HCT116 (cell line): ENCODE measurements around the gene AP1G1.

Experiments
- EZH2phosphoT487 ChIP-seq: fragments of 200-600 bp; IDR thresholded peaks from 2 replicates; pipeline ENCODE4 v1.6.1; 2018; ENCODE audit warnings: antibody characterized with exemption, borderline replicate concordance
- POLR2AphosphoS5 ChIP-seq: IDR thresholded peaks from 2 replicates; pipeline ENCODE4 v1.6.1; 2011; ENCODE audit warnings: mild to moderate bottlenecking, low read depth, low read length, moderate library complexity
- SIN3A ChIP-seq: IDR thresholded peaks from 2 replicates; pipeline ENCODE4 v1.6.1; 2012; ENCODE audit warnings: low read depth
- YY1 ChIP-seq: IDR thresholded peaks from 2 replicates; pipeline ENCODE4 v1.6.1; 2011; ENCODE audit warnings: low read length, low read depth, moderate library complexity, mild to moderate bottlenecking; ENCODE audit not compliant: insufficient replicate concordance; ENCODE audit errors: extremely low read depth
- ZBTB33 ChIP-seq: IDR thresholded peaks from 2 replicates; pipeline ENCODE4 v1.6.1; 2011; ENCODE audit warnings: mild to moderate bottlenecking, low read length, moderate library complexity; ENCODE audit not compliant: insufficient replicate concordance; ENCODE audit errors: extremely low read depth
- TF ChIP-seq, protein P1 (sequence below), 3 experiments: fragments of 200-600 bp in 1 of 3; sonication (generic) in 1 of 3; IDR thresholded peaks in 2 of 3; conservative IDR thresholded peaks in 1 of 3; 2 replicates each; pipeline ENCODE4 v1.5.1; 2012 to 2017; ENCODE audit warnings: low read depth in 2 of 3, low read length in 2 of 3, antibody characterized with exemption in 1 of 3, borderline replicate concordance in 1 of 3, control low read depth in 1 of 3, mild to moderate bottlenecking in 1 of 3, mixed read lengths in 1 of 3, mixed run types in 1 of 3, moderate library complexity in 1 of 3; ENCODE audit not compliant: insufficient read depth in 1 of 3

- no peak for TF ChIP-seq EZH2phosphoT487
- no peak for TF ChIP-seq YY1
- no peak for TF ChIP-seq ZBTB33
- TF ChIP-seq POLR2AphosphoS5: no peak
- TF ChIP-seq SIN3A: no peak
- TF ChIP-seq, protein P1, sequence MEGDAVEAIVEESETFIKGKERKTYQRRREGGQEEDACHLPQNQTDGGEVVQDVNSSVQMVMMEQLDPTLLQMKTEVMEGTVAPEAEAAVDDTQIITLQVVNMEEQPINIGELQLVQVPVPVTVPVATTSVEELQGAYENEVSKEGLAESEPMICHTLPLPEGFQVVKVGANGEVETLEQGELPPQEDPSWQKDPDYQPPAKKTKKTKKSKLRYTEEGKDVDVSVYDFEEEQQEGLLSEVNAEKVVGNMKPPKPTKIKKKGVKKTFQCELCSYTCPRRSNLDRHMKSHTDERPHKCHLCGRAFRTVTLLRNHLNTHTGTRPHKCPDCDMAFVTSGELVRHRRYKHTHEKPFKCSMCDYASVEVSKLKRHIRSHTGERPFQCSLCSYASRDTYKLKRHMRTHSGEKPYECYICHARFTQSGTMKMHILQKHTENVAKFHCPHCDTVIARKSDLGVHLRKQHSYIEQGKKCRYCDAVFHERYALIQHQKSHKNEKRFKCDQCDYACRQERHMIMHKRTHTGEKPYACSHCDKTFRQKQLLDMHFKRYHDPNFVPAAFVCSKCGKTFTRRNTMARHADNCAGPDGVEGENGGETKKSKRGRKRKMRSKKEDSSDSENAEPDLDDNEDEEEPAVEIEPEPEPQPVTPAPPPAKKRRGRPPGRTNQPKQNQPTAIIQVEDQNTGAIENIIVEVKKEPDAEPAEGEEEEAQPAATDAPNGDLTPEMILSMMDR (IDR thresholded peaks at IDR 0.05 in 2 of 3, conservative IDR thresholded peaks at IDR 0.05 in 1 of 3; ENCODE audit: borderline replicate concordance in 1 of 3, insufficient read depth in 1 of 3, low read depth in 2 of 3, low read length in 2 of 3): no peak
Observed at GRCh38 chr16:71758293-71758760, 50.3 kb downstream of the AP1G1 start.
